Upper lobe of left lung (tissue), 4 donors: ENCODE data around the gene IBA57.

ENCODE experiments used
- POLR2A ChIP-seq, 4 donors: fragments of 450-650 bp; IDR thresholded peaks; one replicate each; pipeline ENCODE4 v1.5.1; 2016 to 2017; ENCODE audit warnings: antibody characterized with exemption in 4 of 4, mild to moderate bottlenecking in 2 of 4
- TF ChIP-seq, protein P1 (sequence below), 6 experiments: fragments of 450-650 bp in 4 of 6; fragments of 200-600 bp in 2 of 6; sonication (generic) in 2 of 6; IDR thresholded peaks; one replicate each; pipeline ENCODE4 v1.5.1; 2016 to 2019; ENCODE audit warnings: antibody characterized with exemption in 6 of 6

DNA sequence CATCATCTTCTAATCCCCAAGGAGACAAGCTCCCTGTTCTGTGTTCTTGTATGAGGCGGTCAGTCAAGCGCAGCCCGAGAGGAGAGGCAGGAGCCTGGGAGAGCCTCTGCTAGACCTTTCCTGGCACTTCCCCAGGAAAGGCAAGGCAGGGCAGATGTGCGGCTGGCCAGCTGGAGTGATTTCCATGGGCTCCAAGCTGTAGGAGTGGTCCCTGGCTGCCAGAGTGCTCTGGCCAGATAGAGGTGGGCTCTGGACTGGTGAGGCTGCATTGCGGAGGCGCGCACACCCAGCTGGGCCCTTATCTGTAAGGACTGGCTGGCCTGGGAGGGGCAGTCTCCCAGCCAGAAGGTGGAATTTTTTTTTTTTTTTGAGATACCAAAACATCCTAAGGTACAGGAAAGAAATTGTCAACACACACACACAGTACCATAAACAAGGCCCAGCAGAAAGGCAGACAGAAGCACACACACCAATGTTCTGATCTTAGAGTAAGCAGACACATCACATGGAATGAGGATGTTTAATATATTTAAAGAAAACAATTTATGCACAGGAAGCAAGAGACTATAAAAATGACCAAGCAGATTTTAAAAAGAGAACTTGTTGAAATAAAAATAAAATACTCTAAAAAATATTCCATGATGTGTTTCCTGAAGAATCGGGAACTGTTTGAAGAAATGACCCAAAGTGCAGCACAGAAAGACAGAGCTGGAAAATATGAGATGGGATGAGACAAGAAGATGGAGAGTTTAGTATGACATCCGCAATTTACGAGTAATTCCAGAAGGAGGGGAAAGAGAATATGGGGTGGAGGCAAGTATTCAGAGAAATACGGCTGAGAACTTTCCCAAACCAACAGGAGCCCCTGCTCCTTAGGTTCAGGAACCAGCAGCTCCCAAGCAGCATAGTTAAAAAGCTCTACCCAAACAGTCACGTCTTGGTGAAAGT is 13.4 kb downstream of the IBA57 start:
- TF ChIP-seq, protein P1, sequence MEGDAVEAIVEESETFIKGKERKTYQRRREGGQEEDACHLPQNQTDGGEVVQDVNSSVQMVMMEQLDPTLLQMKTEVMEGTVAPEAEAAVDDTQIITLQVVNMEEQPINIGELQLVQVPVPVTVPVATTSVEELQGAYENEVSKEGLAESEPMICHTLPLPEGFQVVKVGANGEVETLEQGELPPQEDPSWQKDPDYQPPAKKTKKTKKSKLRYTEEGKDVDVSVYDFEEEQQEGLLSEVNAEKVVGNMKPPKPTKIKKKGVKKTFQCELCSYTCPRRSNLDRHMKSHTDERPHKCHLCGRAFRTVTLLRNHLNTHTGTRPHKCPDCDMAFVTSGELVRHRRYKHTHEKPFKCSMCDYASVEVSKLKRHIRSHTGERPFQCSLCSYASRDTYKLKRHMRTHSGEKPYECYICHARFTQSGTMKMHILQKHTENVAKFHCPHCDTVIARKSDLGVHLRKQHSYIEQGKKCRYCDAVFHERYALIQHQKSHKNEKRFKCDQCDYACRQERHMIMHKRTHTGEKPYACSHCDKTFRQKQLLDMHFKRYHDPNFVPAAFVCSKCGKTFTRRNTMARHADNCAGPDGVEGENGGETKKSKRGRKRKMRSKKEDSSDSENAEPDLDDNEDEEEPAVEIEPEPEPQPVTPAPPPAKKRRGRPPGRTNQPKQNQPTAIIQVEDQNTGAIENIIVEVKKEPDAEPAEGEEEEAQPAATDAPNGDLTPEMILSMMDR (IDR thresholded peaks at IDR 0.05) = no peak
- no peak for TF ChIP-seq POLR2A (IDR thresholded peaks at IDR 0.05)
